Liver (tissue), 9 donors: ENCODE results near the gene IFT43. TPM values are rescaled to one million over a fixed set of nuclear protein-coding genes. Genes with fewer than 3 reads are reported as not detected.

ENCODE experiments used
- DNase-seq: peaks from one replicate; pipeline ENCODE4 v3.0.0-alpha.2; 2017; ENCODE audit warnings: low spot score
- H3K27ac ChIP-seq, 2 donors: one replicate each; pipeline ENCODE4 v1.7.0; 2013; ENCODE audit warnings: inconsistent platforms in 2 of 2, low read length in 2 of 2, control low read depth in 1 of 2, low read depth in 1 of 2, mild to moderate bottlenecking in 1 of 2
- H3K27me3 ChIP-seq, 4 donors: one replicate each; pipeline versions ENCODE4 v1.6.1 to v1.7.0; 2013; ENCODE audit warnings: low read length in 3 of 4, inconsistent platforms in 1 of 4, mild to moderate bottlenecking in 1 of 4, moderate library complexity in 1 of 4; ENCODE audit not compliant: control insufficient read depth in 4 of 4, insufficient read depth in 4 of 4
- H3K36me3 ChIP-seq, 4 donors: one replicate each; pipeline versions ENCODE4 v1.6.1 to v1.7.0; 2013; ENCODE audit warnings: low read length in 3 of 4, mild to moderate bottlenecking in 3 of 4, low read depth in 1 of 4, moderate library complexity in 1 of 4; ENCODE audit not compliant: control insufficient read depth in 4 of 4, insufficient read depth in 3 of 4
- H3K4me1 ChIP-seq, 4 donors: one replicate each; pipeline versions ENCODE4 v1.6.1 to v1.7.0; 2013; ENCODE audit warnings: low read length in 3 of 4, mild to moderate bottlenecking in 3 of 4, moderate library complexity in 1 of 4; ENCODE audit not compliant: control insufficient read depth in 4 of 4, insufficient read depth in 4 of 4
- H3K4me3 ChIP-seq, 3 donors: one replicate each; pipeline versions ENCODE4 v1.6.1 to v1.7.0; 2013; ENCODE audit warnings: low read length in 3 of 3, control low read depth in 1 of 3, low read depth in 1 of 3, mild to moderate bottlenecking in 1 of 3
- H3K9ac ChIP-seq, 2 donors: one replicate each; pipeline ENCODE4 v1.7.0; 2013; ENCODE audit warnings: low read length in 2 of 2, mild to moderate bottlenecking in 2 of 2, moderate library complexity in 2 of 2, control low read depth in 1 of 2, low read depth in 1 of 2
- H3K9me3 ChIP-seq, 4 donors: one replicate each; pipeline versions ENCODE4 v1.6.1 to v1.7.0; 2013; ENCODE audit warnings: low read length in 3 of 4; ENCODE audit not compliant: control insufficient read depth in 4 of 4
- CTCF ChIP-seq: fragments of 150-350 bp; IDR thresholded peaks from 2 replicates; pipeline ENCODE4 v1.5.1; 2017; ENCODE audit warnings: improper control_type of control experiment, low read depth, low read length; ENCODE audit not compliant: missing input control
- EGR1 ChIP-seq, 2 donors: IDR thresholded peaks; 2 replicates each; pipeline ENCODE4 v1.6.1; 2016 to 2018; ENCODE audit warnings: antibody characterized with exemption in 2 of 2, low read depth in 2 of 2
- FOXA1 ChIP-seq: IDR thresholded peaks from 2 replicates; pipeline ENCODE4 v1.6.1; 2016; ENCODE audit warnings: antibody characterized with exemption
- FOXA2 ChIP-seq: IDR thresholded peaks from 2 replicates; pipeline ENCODE4 v1.6.1; 2016; ENCODE audit warnings: antibody characterized with exemption
- GABPA ChIP-seq, 2 donors: IDR thresholded peaks in 1 of 2; conservative IDR thresholded peaks in 1 of 2; 2 replicates each; pipeline ENCODE4 v1.6.1; 2016; ENCODE audit warnings: antibody characterized with exemption in 2 of 2, mild to moderate bottlenecking in 1 of 2, moderate library complexity in 1 of 2
- HNF4A ChIP-seq, 2 donors: conservative IDR thresholded peaks; 2 replicates each; pipeline ENCODE4 v1.6.1; 2016; ENCODE audit warnings: antibody characterized with exemption in 2 of 2, mild to moderate bottlenecking in 2 of 2
- HNF4G ChIP-seq: IDR thresholded peaks from 2 replicates; pipeline ENCODE4 v1.6.1; 2016; ENCODE audit warnings: antibody characterized with exemption
- JUND ChIP-seq, 2 donors: IDR thresholded peaks; 2 replicates each; pipeline ENCODE4 v1.6.1; 2016; ENCODE audit warnings: antibody characterized with exemption in 2 of 2
- MAX ChIP-seq: IDR thresholded peaks from 2 replicates; pipeline ENCODE4 v1.6.1; 2016; ENCODE audit warnings: antibody characterized with exemption
- NR2F2 ChIP-seq: IDR thresholded peaks from 2 replicates; pipeline ENCODE4 v1.6.1; 2016; ENCODE audit warnings: antibody characterized with exemption
- RAD21 ChIP-seq, 2 donors: IDR thresholded peaks; 2 replicates each; pipeline ENCODE4 v1.6.1; 2016; ENCODE audit warnings: antibody characterized with exemption in 2 of 2, mild to moderate bottlenecking in 2 of 2
- RXRA ChIP-seq, 2 donors: IDR thresholded peaks; 2 replicates each; pipeline ENCODE4 v1.6.1; 2017 to 2018; ENCODE audit warnings: antibody characterized with exemption in 2 of 2, mild to moderate bottlenecking in 1 of 2
- SP1 ChIP-seq: IDR thresholded peaks from 2 replicates; pipeline ENCODE4 v1.6.1; 2018; ENCODE audit warnings: antibody characterized with exemption, mild to moderate bottlenecking
- TAF1 ChIP-seq: conservative IDR thresholded peaks from 2 replicates; pipeline ENCODE4 v1.6.1; 2016; ENCODE audit warnings: antibody characterized with exemption, mild to moderate bottlenecking
- YY1 ChIP-seq: IDR thresholded peaks from 2 replicates; pipeline ENCODE4 v1.6.1; 2016; ENCODE audit warnings: antibody characterized with exemption, mild to moderate bottlenecking
- ZBTB33 ChIP-seq: IDR thresholded peaks from 2 replicates; pipeline ENCODE4 v1.6.1; 2016; ENCODE audit warnings: antibody characterized with exemption
- WGBS: extraction: QIAGEN DNeasy Blood & Tissue Kit; methylation state at CpG from one replicate; pipeline ENCODE4 v1.1.7; 2013; 5-methylcytosine and 5-hydroxymethylcytosine counted together
- polyA plus RNA-seq, 2 donors: library from polyadenylated mRNA; stranded (reverse) in 1 of 2; unstranded in 1 of 2; fragments of 200-250 nt in 1 of 2; fragments of >200 nt in 1 of 2; fragmentation: Nextera tagmentation in 1 of 2; extraction: Ambion mirVana in 1 of 2; gene quantifications; one replicate each; pipeline versions ENCODE4 v1.2.1 to v1.2.3, GENCODE V29; 2013 to 2015
- total RNA-seq, 2 donors: library from RNA; depleted of rRNA; stranded (reverse); fragments of >200 nt; gene quantifications; one replicate each; pipeline ENCODE4 v1.2.3, GENCODE V29; 2014
- TF ChIP-seq, protein P1 (sequence below): IDR thresholded peaks from 2 replicates; pipeline ENCODE4 v1.6.1; 2016; ENCODE audit warnings: antibody characterized with exemption
- TF ChIP-seq, protein P2 (sequence below): IDR thresholded peaks from 2 replicates; pipeline ENCODE4 v1.6.1; 2016; ENCODE audit warnings: antibody characterized with exemption, mild to moderate bottlenecking
- donor health status: healthy.
- donor health status: healthy.
- donor health status: healthy.
- donor health status: healthy.
- donor health status: healthy.

The IFT43 gene
- total and polyA plus RNA-seq, 4 donors: 7.8 to 33.6 (median 19.3) TPM

DNA sequence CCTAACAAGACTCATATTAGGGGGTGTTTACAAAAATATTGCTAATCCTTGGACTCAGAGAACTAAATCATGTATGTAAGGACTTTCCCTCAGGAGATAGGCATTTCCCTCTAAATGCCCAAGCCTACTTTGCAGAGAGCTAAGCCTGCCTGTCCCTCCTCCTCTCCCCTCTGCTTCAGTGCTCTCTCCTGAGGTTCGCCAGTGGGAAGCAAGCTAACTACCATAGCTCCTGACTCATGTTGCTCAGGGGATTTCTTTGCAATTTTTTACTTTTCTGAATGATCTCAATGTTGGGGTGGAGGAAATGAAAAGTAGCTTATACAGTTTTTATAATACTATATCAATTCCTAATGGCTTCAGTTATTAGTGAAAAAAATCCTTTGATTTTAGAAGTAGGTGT is 29.6 kb downstream of the IFT43 start:
- H3K4me1 ChIP-seq: peaks cover 0 to 10% (median 8%) of the 10 kb centered on the region in 4 donors
- WGBS: 97% methylated on average over 1 of the region's 1 CpG
- no peak overlapping the region for H3K4me3 ChIP-seq
- TF ChIP-seq NR2F2: no peak
- TF ChIP-seq EGR1 (IDR thresholded peaks at IDR 0.05; ENCODE audit: low read depth in 2 of 2): no peak
- no peak for TF ChIP-seq HNF4G
- TF ChIP-seq FOXA2: no peak
- no peak for TF ChIP-seq JUND (IDR thresholded peaks at IDR 0.05)
- no peak for TF ChIP-seq TAF1
- TF ChIP-seq RAD21 (IDR thresholded peaks at IDR 0.05): no peak
- no peak for TF ChIP-seq RXRA (IDR thresholded peaks at IDR 0.05)
- TF ChIP-seq HNF4A (conservative IDR thresholded peaks at IDR 0.05): no peak
- TF ChIP-seq SP1: no peak
- TF ChIP-seq CTCF: no peak
- no peak for TF ChIP-seq MAX
- no peak for TF ChIP-seq FOXA1
- TF ChIP-seq, protein P1, sequence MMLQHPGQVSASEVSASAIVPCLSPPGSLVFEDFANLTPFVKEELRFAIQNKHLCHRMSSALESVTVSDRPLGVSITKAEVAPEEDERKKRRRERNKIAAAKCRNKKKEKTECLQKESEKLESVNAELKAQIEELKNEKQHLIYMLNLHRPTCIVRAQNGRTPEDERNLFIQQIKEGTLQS: no peak
- TF ChIP-seq, protein P2, sequence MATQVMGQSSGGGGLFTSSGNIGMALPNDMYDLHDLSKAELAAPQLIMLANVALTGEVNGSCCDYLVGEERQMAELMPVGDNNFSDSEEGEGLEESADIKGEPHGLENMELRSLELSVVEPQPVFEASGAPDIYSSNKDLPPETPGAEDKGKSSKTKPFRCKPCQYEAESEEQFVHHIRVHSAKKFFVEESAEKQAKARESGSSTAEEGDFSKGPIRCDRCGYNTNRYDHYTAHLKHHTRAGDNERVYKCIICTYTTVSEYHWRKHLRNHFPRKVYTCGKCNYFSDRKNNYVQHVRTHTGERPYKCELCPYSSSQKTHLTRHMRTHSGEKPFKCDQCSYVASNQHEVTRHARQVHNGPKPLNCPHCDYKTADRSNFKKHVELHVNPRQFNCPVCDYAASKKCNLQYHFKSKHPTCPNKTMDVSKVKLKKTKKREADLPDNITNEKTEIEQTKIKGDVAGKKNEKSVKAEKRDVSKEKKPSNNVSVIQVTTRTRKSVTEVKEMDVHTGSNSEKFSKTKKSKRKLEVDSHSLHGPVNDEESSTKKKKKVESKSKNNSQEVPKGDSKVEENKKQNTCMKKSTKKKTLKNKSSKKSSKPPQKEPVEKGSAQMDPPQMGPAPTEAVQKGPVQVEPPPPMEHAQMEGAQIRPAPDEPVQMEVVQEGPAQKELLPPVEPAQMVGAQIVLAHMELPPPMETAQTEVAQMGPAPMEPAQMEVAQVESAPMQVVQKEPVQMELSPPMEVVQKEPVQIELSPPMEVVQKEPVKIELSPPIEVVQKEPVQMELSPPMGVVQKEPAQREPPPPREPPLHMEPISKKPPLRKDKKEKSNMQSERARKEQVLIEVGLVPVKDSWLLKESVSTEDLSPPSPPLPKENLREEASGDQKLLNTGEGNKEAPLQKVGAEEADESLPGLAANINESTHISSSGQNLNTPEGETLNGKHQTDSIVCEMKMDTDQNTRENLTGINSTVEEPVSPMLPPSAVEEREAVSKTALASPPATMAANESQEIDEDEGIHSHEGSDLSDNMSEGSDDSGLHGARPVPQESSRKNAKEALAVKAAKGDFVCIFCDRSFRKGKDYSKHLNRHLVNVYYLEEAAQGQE: no peak
- no peak for TF ChIP-seq YY1
- TF ChIP-seq GABPA (IDR thresholded peaks at IDR 0.05 in 1 of 2, conservative IDR thresholded peaks at IDR 0.05 in 1 of 2): no peak
- TF ChIP-seq ZBTB33: no peak
- H3K27me3 ChIP-seq: no peaks in the 10 kb centered on the region
- no peaks in the 10 kb centered on the region for H3K9me3 ChIP-seq
- no peak for DNase-seq
- peaks cover 4 to 16% (median 9%) of the 10 kb centered on the region in 4 donors for H3K36me3 ChIP-seq
- no peak overlapping the region for H3K9ac ChIP-seq
- H3K27ac ChIP-seq: no peak overlapping the region
